ENCODE measurements around the gene R3HDM4. TPM values are rescaled to one million over a fixed set of nuclear protein-coding genes. Genes with fewer than 3 reads are reported as not detected.
A peak's percentile ranks its signal among the peaks of the same experiment; 100 is the strongest.

R3HDM4 gene
- total and polyA plus RNA-seq, 9 of the 15 experiments (the other 6 are each of a cell fraction or from before 2014, with no cell fraction given), result 3.2 to 154 (median 59.0) TPM

DNA sequence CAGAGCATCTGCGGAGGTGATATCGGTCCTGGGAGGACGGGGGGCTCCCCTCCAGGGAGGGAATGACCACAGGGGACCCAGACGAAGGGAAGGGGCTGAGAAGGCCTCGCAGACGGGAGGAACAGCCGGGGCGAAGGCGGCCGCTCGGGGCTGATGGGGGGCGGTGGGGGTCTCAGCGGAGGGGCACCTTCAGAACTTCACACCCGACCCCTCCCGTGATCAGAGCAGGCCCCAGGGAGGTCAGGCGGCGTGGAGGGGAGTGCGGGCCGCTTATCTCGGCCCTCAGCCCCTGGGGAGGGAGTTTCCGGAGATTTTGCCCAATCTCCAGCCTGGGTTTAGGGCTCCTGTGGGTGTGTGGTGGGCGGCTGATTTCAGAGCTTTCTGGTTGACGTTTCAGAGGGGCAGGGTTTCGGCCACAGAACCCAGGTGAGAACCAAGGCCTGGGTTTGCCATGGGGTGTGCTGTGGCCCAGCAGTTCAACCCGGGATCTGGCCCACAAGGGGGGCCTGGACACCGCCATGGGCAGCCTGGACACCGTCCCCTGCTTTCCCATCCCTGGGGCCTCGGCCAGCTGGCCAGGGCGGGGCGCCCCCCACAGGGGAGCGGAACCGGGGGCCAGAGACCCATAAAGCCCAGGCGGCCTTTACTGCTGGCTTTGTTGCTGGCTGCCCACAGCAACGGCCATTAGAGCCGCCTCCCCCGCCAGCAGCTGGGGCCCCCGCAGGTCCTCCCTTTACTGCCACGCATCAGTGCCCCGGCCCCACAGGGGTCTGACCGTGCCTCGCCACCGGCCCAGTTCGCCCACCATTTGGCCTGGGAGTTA, 41.9 kb upstream of the R3HDM4 start (continued):
- TF ChIP-seq ZNF175 (CRISPR knock-in tag; IDR thresholded peaks at IDR 0.05; ENCODE audit: low read depth) (no peak), RREB1 (CRISPR knock-in tag; IDR thresholded peaks at IDR 0.05) (0 out of 2 replicates have a peak, but pooled peaks have one; percentile 47), PATZ1 (CRISPR knock-in tag; IDR thresholded peaks at IDR 0.05; ENCODE audit: borderline replicate concordance) (no peak), NR3C1 (CRISPR knock-in tag; IDR thresholded peaks at IDR 0.05) (no peak), TARDBP (IDR thresholded peaks at IDR 0.05) (no peak), EP400 (IDR thresholded peaks at IDR 0.05) (peak; percentile 63), FUS (optimal IDR thresholded peaks at IDR 0.05; ENCODE audit: low read depth, low read length) (no peak), FOXM1 (IDR thresholded peaks at IDR 0.05; ENCODE audit: low read depth) (peak; percentile 44; the same call in 1 of the 2 replicates), FOXM1 (CRISPR knock-in tag; IDR thresholded peaks at IDR 0.05; ENCODE audit: low read depth) (no peak), ZNF699 (CRISPR knock-in tag; IDR thresholded peaks at IDR 0.05; ENCODE audit: insufficient replicate concordance) (no peak), TAL1 (IDR thresholded peaks at IDR 0.05) (peak; percentile 45; the same call in 1 of the 2 replicates), PTBP1 (IDR thresholded peaks at IDR 0.05; ENCODE audit: low read depth, low read length) (peak; percentile 100), ADNP (tag; IDR thresholded peaks at IDR 0.05) (no peak), SAP30 (IDR thresholded peaks at IDR 0.05; ENCODE audit: borderline replicate concordance, insufficient read depth, low read depth, low read length, poor library complexity, severe bottlenecking) (no peak)
- TF ChIP-seq, protein P1, sequence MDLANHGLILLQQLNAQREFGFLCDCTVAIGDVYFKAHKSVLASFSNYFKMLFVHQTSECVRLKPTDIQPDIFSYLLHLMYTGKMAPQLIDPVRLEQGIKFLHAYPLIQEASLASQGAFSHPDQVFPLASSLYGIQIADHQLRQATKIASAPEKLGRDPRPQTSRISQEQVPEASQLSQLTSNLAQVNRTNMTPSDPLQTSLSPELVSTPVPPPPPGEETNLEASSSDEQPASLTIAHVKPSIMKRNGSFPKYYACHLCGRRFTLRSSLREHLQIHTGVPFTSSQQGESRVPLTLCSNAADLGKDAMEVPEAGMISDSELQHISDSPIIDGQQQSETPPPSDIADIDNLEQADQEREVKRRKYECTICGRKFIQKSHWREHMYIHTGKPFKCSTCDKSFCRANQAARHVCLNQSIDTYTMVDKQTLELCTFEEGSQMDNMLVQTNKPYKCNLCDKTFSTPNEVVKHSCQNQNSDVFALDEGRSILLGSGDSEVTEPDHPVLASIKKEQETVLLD (IDR thresholded peaks at IDR 0.05), result peak; percentile 4
- TF ChIP-seq, protein P2, sequence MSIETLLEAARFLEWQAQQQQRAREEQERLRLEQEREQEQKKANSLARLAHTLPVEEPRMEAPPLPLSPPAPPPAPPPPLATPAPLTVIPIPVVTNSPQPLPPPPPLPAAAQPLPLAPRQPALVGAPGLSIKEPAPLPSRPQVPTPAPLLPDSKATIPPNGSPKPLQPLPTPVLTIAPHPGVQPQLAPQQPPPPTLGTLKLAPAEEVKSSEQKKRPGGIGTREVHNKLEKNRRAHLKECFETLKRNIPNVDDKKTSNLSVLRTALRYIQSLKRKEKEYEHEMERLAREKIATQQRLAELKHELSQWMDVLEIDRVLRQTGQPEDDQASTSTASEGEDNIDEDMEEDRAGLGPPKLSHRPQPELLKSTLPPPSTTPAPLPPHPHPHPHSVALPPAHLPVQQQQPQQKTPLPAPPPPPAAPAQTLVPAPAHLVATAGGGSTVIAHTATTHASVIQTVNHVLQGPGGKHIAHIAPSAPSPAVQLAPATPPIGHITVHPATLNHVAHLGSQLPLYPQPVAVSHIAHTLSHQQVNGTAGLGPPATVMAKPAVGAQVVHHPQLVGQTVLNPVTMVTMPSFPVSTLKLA (conservative IDR thresholded peaks at IDR 0.05), result peak in 1 of 2 experiments; percentile 69; a peak in 3 of 4 replicates

All from K562 (cell line).